Omental fat pad (tissue), 4 donors: Measurements from ENCODE around the gene CUL5. TPM values are rescaled to one million over a fixed set of nuclear protein-coding genes. Genes with fewer than 3 reads are reported as not detected.
A peak's percentile ranks its signal among the peaks of the same experiment; 100 is the strongest.
"Not testable (repeated sequence)": the region's sequence is repeated elsewhere in the genome, so short reads cannot be mapped to it uniquely, and the experiment has no call there.

Experiments
- ATAC-seq: fragments of 150-250 bp; one replicate; pipeline ENCODE4 v1.9.1; 2016; ENCODE audit warnings: mild to moderate bottlenecking, moderate library complexity; ENCODE audit not compliant: low FRiP score
- DNase-seq: peaks from one replicate; pipeline ENCODE4 v3.0.0-alpha.2; 2019; ENCODE audit warnings: low spot score
- CTCF ChIP-seq, 3 donors: fragments of 450-650 bp; IDR thresholded peaks; one replicate each; pipeline ENCODE4 v1.5.1; 2016 to 2017; ENCODE audit warnings: antibody characterized with exemption in 3 of 3, mild to moderate bottlenecking in 3 of 3, moderate library complexity in 2 of 3
- total RNA-seq, 4 donors: library from RNA; depleted of rRNA; stranded (reverse); fragments of >200 nt; gene quantifications; one replicate each; pipeline ENCODE4 v1.1.0, GENCODE V29; 2016

CUL5 gene
- total RNA-seq, 4 donors from 2014 or later, result 21.7 to 44.6 (median 28.1) TPM

- no peak for ATAC-seq
- no peak for TF ChIP-seq CTCF (IDR thresholded peaks at IDR 0.05)
- DNase-seq, result no peak
These were observed 92.5 kb downstream of the CUL5 start for GRCh38 chr11:108101090-108101775.

GRCh38 chr11:108111126-108111525, 102.4 kb downstream of the CUL5 start:
- ATAC-seq (no peak), DNase-seq (no peak)
- TF ChIP-seq CTCF (IDR thresholded peaks at IDR 0.05), result no peak

- ATAC-seq (no peak), DNase-seq (no peak)
- no peak for TF ChIP-seq CTCF (IDR thresholded peaks at IDR 0.05)
These were observed 103.4 kb downstream of the CUL5 start for GRCh38 chr11:108112057-108112456.

- no peak for TF ChIP-seq CTCF (IDR thresholded peaks at IDR 0.05)
- ATAC-seq (peak; percentile 95), DNase-seq (peak; percentile 91)
These were observed 106.9 kb downstream of the CUL5 start for GRCh38 chr11:108115500-108116140.

GRCh38 chr11:108117746-108118371, 109.2 kb downstream of the CUL5 start:
- DNase-seq (no peak), ATAC-seq (no peak)
- no peak for TF ChIP-seq CTCF (IDR thresholded peaks at IDR 0.05)

- DNase-seq, ATAC-seq: not testable (repeated sequence)
These were observed 112.2 kb downstream of the CUL5 start for GRCh38 chr11:108120936-108121273.

- ATAC-seq, result peak; percentile 95
- peak in 1 of 3 donors; percentile 30 for TF ChIP-seq CTCF (IDR thresholded peaks at IDR 0.05)
- DNase-seq, result peak; percentile 98
These were observed 112.8 kb downstream of the CUL5 start, which contains the start of gene ACAT1 for GRCh38 chr11:108121274-108122155. TSS of gene ACAT1 (plus strand) at chr11:108121567. CDS start at chr11:108121607, 40 bp downstream.
